GM18511 (cell line): ENCODE data around the gene MAN2B2.
A peak's percentile ranks its signal among the peaks of the same experiment; 100 is the strongest.

Experiments used
- ATAC-seq: cut with Tn5 transposase; IDR thresholded peaks from one replicate; pipeline ENCODE4 v1.9.1; 2021; ENCODE audit warnings: mild to moderate bottlenecking, moderate library complexity; ENCODE audit not compliant: unreplicated experiment

Gene MAN2B2

DNA sequence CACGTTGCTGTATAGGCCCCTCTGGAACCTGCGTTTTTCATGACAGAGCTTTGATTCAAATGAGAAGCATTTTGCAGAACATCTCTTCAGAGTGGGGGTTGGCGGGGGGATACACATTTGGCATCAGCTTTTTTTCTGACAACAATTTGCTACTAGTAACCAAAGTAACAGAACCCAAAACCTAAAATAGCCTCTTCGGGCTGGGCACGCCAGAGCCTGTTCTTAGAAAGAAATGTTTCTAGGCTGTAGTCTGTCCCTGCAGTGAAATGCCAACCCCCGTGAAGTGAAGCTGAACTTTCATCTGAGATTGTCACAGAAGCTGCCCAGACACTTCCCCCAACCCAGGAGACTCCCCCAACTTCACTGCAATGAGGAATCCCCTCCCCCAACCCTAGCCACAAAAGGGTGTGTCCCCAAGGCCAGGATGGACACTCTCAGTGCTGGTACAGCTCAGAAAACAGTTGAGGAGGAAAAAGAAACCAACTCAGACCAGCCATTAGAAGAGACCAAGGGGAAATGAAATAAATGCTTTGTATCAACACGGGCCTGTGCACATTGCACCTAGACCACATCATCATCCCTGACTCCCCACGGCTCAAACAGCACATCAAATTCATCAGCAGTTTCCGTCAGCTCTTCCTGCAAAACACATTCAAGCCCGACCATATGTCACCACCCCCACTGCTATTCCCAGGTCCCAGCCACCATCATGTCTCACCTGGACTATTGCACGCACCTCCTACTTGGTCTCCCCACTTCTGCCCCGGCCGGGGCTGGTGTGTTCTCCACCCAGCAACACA, 8.4 kb upstream of the MAN2B2 start:
- ATAC-seq = no peak

DNA sequence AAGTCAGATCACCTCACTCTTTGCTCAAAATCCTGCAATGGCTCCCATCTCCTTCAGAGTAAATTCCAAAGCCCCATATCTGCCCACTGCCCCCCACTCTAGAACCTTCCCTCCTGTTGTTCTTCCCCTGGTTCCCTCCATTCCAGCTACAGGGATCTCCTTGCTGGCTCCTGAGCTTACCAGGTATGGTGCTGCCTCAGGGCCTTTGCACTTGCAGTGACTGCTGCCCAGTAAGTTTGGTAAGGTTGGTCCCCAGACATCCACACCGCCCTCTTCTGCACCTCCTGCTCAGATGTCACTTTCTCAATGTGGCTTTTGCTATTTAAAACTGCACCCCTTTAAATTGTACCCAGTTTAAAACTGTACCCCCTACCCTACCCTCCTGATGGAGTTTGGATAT, 7.8 kb upstream of the MAN2B2 start:
- ATAC-seq = no peak

DNA sequence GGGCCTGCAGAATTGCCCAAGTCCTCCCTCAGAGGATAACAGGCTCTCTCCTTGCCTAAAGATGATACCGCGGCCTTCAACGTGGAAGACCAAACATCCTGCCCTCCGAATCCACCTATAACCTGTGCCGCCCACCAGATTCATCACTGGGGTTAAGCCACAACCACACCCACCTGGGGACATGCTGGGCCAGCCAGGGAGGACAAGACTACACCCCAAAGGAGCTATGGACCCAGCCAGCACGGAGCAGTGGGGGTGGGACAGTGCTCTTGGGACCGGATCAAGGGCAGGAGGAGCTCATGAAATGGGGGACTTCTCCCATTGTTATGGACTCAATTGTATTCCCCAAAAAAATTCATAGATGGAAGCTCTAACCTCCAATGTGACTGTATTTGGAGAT, 6.8 kb upstream of the MAN2B2 start:
- no peak for ATAC-seq

DNA sequence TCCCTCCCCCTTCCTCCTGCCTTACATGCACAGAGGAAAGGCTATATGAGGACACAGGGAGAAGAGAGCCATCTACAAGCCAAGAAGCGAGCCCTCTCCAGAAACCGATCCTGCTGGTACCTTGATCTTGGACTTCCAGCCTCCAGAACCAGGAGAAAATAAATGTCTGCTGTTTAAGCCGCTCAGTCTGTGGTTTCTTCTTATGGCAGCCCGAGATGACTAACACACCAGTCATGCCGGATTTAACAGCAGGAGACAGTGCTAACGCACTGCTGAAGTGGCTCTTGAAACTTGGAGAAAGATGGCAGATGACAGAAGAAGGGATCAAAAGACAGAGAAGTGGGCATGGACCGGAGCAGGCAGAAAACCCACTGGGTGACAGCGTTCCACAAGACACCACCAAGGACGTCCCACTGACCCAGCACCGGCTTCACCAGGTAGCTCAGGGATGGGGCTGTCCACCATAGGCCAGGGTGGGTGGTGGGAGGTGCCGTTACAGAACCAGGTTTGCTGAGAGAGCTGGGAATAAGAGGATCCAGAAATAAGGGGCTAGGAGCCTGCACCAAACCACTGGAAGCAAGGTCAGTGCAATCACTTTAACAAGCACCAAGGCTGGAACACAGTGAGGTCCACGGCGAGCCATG, 6.2 kb upstream of the MAN2B2 start:
- no peak for ATAC-seq

DNA sequence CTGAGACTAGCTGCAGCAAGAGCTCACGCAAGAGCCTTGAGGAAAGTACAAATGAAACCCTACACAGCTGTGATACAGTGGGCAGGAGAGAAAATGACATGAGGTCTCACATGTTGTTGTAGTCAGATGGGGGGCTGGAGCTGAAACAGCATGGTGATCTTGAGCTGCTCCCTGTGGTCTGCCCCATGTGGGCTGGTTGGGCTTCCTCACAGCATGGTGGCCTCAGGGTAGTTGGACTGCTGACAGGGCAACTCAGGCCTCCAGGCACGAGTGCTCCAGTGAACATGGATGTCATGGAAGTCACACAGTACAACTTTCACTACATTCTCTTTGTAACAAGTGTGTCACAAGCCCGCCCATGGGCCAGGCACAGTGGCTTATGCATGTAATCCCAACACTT, 3.4 kb upstream of the MAN2B2 start:
- ATAC-seq = no peak

DNA sequence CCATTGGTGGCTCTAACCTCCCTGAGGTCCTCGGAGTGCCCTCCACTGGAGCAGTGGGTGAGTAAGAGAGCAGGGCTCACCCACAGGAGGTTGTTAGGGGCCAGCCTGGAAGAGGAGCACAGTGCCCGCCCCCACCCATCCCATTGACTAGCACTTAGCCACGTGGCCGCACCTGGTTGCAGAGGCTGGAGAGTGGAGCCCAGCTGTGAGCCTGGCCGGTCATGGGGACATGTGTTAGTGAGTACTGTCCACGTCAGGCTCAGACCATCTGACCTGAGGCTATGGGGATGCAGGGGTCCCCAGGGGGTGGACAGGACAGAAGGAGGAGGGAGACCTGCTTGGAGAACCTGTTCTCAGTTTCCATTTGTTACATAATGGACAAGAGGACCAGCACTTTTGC, 1.4 kb upstream of the MAN2B2 start:
- ATAC-seq = no peak

DNA sequence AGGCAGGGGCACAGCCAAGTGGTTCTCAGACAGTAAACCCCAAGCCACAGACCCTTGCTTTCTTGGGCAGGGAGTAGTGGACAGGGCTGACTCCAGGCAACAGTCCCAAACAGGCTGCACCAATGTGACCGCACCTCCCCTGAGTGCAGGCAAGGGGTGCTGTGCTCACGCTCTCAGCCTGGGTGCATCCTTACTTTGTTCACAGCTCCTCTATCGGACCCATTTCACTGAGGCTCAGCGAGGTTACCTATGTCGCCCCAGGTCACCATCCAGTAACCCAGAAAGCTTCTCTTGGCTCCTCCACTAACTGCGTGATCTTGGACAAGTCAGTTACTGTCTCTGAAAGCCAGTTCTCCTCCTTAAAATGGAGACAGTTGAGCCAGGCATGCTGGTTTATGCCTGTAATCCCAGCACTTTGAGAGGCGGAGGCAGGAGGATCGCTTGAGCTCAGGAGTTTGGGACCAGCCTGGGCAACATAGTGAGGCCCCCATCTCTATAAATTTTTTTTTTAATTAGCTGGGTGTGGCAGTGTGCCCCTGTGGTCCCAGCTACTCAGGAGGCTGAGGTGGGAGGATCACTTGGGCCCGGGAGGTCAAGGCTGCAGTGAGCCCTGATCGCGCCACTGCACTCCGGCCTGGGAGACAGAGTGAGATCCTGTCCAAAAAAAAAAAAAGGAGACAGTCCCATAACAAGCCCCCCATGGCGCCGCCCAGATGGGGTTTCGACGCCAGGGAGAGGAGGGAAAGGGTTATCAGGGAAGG, 823 bp upstream of the MAN2B2 start:
- ATAC-seq = no peak

DNA sequence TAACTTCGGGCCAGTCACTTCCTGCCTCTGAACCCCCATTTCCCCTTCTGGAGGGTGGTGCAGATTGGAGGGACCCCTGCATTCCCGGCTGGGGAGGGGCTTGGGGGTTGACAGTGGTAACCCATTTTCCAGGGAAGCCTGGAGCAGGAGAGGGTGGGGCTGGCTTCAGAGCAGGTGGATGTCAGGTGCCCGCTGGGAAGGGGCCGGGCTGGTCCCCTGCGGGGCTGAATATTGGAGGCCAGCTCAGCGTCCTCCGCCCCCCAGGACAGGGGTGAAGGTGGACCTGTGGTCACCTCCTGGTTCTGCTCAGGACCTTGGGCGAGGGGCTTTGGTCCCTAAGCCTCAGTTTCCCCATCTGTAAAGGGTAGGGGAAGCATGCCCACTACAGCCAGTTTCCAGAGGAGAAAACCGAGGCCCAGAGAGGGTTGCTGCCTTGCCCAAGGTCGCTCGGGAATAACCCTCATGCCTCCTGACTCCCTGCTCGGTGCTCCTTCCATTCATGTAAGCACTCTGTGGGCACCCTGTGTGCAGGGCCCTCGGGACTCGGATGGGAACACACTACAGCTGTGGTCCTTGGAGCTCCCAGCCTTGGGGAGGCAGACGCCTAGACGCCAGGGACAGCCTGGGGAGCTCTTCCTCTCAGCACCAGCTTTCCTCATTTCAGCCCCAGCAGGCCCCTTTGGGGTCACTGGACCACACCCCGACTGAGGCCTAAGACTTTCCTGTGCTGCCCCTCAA, 683 bp downstream of the MAN2B2 start:
- peak; percentile 7 for ATAC-seq

DNA sequence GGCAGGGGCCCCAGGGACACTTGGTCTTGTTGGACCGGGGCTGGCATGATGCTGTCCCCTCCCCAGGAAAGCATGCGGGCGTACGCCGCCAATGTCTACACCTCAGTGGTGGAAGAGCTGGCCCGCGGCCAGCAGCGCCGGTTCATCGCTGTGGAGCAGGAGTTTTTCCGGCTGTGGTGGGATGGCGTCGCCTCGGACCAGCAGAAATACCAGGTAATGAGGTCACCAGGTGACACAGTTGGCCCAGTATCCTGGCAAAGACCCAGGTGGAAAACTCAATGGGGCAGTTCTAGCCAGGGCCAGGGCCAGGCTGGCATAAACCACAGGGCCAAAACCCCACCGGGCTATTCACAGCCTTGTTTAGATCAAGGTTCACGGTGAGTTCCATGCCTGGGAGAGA, 1.5 kb downstream of the MAN2B2 start:
- ATAC-seq = no peak

DNA sequence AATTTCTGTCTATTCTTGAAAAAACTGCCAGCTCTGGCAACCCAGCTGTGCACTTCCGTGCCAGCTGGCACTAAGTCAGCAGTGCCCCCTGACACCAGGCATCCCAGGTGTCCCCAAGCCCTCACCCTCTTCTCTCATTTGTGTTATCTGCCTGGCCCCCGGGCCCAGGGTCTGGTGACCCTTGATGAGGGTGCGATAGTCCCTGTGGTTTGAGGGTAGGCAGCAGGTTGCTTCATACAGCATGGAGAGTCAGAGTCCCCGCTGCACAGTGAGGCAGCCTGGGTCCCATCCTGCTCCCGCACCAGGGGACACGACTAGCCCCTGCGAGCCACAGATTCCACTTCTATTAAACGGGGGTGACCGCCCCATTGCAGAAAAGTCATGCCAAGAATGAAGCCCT, 1.9 kb downstream of the MAN2B2 start:
- no peak for ATAC-seq

DNA sequence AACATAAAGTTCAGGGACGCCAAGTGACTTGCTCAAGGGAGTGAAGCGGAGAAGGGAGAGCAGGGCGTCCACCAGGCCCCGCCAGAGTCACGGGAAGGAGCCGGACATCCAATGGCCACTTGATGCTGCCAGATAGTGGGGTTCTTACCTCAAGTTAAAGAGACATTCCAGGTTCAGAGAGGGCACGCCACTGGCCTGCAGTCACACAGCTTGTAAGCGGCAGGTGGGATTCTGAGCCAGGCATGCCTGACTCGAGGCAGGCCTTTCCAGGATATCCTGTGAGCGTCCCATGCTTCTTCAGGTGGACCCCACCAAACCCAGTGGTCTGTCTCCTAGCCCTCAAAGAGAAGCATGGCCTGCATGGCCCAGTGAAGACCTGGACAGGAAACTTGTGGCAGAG, 2.4 kb downstream of the MAN2B2 start:
- no peak for ATAC-seq

DNA sequence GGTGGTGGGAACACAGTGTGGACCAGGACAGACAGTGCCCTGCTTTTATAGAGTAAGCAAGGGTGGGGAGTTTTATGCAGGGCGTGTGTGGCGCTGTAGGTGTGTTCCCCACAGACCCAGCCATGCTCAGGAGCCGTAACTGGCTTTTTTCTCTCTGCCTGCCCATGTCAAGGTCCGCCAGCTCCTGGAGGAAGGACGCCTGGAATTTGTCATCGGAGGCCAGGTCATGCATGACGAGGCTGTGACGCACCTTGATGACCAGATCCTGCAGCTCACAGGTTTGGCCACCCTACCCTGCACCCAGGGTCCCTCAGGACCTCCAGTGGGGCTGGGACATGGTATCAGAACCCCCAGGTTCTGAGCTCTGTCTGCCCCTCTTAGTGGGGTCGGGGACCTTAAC, 3.2 kb downstream of the MAN2B2 start:
- no peak for ATAC-seq

DNA sequence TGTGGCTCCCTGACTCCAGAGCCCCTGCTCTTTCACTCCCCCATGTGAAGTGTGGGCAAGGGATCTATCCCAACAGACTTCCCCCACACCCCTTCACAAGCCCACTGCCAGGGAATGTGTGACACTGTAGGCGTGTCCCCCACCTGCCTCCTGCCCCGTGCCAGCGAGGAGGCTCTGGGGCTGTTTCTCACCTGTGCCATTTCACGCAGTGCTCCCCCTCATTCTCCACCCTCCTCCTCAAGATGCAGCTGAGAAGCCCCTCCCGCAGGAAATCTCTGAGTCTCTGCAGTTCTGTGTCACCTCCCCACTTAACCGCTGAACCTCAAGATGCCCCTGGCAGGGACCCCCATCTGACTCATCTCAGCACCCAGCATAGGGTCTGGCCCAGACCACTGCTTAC, 5.4 kb downstream of the MAN2B2 start:
- ATAC-seq = no peak

DNA sequence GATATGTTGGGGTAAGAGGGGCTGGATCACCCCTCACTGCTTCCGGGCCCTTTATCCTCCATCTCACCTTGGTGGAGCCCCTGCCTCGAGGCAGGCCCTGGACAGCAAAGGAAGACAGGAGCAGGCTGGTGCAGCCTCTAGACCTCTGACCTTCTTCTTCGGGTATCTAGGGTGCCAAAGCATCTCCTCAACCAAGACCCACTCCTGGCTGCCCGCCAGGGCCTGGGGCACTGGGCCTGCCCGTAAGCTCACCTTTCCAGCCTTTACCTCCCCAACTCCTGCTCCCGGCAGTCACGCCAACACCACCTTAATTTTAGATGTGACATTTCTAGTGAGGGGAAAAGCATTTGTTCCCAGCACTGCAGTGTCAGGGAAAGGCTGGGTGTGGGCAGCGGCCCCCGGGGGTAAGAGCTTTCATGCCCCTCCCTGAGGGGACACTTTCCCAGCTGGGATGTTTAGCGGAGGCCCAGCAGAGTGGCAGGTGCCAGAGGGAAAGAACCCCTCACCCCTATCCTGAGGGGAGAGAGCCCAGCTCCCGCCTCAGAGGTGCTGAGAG, 6.7 kb downstream of the MAN2B2 start:
- ATAC-seq = no peak

DNA sequence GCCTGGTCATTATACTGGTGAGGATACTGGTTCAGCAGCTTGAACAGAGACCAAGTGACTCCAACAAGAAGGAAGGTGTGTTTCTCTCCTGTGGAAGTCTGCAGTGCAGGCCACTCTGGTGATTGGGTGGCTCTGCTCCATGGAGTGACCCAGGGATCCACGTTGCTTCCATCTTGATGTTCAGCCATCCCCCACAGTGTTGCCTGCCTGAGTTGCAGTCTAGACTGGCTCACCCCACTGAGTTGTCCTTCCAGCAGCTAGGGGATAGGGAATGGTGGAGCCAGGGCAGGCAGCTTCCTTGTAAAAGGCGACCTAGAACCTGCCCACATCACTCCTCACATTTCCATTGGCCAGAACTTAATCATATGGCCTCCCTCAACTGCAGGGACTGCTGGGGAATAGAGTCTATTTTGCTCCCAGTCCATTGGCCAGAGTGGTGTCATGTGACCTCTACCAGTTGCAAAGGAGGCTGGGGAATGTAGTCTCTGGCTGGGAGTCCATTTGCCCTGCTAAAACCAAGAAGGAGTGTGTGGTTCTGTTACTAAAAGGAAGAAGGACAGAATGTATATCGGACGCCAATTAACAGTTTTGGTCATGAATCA, 8.0 kb downstream of the MAN2B2 start:
- no peak for ATAC-seq

DNA sequence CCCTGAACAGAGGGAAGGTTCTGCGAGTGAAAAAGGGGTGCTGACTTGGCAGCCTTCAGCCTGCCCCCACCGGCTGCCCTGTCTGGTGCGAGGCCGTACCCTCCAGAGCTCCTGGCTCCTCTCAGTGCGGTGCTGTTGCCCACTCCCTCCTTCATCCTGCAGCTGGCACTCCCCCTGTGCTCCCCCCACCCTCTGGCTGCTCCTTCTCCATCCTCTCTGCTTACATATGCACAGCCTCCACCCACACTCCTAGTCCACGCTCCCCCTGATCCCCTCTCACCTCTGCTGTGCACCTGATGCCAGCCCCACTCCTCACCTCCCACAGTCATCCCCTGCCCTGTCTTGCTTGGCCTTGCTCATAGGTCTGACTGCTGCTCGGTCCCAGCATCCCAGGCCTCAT, 9.9 kb downstream of the MAN2B2 start:
- no peak for ATAC-seq

DNA sequence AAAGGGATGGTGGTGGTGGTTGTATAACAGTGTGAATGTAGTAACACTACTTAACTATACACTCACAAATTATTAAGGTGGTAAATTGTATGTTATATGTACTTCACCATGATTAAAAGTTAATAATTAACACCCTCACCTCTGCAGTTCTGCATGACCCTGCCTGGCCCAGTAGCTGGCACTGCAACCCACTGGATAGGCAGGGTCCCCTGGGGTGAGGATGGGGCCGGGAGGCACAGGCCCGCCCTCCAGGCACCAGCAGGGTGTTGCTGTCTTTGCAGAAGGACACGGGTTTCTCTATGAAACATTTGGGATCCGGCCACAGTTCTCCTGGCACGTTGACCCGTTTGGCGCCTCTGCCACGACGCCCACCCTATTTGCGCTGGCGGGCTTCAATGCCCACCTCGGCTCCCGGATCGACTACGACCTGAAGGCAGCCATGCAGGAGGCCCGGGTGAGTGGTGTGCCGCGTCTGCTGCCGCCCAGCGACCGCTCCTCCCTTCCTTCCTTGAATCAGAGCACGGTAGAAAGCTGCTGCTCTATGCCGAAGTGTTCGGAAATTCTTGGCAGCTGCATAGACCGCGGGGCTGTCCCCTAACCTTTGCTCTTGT, 11.8 kb downstream of the MAN2B2 start:
- ATAC-seq = no peak

DNA sequence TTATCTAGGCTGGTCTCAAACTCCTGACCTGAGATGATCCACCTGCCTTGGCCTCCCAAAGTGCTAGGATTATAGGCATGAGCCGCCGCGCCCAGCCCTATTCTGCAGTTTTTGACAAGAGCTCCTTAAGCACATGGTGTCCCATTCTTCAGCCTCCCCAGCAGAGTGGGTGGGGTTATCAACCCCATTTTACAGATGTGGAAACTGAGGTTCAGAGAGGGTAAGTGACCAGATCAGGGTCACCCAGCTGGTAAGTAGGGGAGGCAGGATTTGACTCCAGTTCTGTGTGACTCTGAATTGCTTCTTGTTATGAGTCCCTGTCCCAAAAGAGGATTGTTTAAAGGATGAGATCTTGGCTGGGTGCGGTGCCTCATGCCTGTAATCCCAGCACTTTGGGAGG, 14.5 kb downstream of the MAN2B2 start:
- no peak for ATAC-seq

DNA sequence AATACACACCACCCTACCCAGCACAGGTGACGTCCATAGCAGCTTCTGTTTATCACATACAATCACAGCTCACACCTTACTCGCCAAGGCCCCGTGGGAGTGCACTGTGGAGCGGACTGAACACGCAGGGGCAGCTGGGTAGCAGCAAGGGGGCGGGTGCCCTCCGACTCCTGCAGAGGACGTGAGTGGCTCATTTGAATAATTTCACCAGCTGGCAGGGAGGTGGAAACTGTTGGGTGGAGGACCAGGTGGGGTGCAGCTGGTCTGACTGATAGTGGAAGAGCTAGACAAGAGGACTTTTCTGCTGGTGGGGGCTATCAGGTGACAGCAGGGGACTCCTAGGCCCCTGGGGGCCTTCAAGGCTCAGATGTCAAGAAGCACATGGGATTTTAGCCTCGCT, 16.3 kb downstream of the MAN2B2 start:
- no peak for ATAC-seq

DNA sequence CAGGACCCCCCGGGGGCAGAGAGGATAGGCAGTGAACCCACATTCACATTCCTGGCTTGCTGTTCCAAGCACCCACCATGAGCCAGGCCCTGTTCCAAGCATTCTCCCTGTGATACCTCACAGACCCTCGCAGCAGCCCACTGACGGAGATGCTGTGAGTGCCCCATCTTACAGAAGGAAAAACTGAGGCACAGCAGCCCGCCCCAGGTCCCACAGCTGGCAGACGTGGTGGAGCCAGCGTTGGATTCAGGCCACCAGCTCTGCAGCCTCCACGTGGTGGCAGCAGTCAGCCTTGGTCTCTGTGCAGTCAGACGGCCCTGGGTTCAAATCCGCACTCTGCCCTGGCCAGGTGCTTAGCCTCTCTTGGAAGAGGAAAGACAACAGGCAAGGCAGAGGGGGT, 16.8 kb downstream of the MAN2B2 start:
- no peak for ATAC-seq
